GM12874 (cell line): ENCODE data around the gene MKLN1.

Experiments used
- TF ChIP-seq, protein P1 (sequence below): IDR thresholded peaks from 2 replicates; pipeline ENCODE4 v1.5.1; 2011; ENCODE audit warnings: low read depth, mild to moderate bottlenecking, control low read depth, low read length, moderate library complexity; ENCODE audit not compliant: insufficient read depth

Gene MKLN1

DNA sequence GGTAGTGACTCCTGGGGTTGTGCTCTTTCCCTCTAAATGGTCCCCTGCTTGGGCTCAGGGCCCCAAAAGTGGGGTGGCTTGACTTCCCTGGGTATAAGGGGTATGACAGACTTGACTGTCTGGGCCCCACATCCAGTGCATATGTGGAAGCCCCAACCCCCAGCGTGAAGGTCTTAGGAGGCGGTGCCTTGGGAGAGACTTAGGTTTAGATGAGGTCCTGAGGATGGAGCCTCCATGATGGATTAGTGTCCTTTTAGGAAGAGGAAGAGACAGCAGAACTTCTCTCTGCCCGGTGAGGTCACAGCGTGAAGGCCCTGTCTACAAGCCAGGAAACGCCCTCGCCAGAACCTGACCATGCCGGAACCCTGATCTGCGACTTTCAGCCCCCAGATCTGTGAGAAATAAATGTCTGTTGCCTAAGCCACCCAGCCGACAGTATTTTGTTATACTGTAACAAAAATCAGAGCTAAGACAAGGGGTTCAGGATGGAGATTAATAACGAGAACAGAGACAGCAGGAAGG, 205.0 kb downstream of the MKLN1 start:
- TF ChIP-seq, protein P1, sequence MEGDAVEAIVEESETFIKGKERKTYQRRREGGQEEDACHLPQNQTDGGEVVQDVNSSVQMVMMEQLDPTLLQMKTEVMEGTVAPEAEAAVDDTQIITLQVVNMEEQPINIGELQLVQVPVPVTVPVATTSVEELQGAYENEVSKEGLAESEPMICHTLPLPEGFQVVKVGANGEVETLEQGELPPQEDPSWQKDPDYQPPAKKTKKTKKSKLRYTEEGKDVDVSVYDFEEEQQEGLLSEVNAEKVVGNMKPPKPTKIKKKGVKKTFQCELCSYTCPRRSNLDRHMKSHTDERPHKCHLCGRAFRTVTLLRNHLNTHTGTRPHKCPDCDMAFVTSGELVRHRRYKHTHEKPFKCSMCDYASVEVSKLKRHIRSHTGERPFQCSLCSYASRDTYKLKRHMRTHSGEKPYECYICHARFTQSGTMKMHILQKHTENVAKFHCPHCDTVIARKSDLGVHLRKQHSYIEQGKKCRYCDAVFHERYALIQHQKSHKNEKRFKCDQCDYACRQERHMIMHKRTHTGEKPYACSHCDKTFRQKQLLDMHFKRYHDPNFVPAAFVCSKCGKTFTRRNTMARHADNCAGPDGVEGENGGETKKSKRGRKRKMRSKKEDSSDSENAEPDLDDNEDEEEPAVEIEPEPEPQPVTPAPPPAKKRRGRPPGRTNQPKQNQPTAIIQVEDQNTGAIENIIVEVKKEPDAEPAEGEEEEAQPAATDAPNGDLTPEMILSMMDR: no peak

DNA sequence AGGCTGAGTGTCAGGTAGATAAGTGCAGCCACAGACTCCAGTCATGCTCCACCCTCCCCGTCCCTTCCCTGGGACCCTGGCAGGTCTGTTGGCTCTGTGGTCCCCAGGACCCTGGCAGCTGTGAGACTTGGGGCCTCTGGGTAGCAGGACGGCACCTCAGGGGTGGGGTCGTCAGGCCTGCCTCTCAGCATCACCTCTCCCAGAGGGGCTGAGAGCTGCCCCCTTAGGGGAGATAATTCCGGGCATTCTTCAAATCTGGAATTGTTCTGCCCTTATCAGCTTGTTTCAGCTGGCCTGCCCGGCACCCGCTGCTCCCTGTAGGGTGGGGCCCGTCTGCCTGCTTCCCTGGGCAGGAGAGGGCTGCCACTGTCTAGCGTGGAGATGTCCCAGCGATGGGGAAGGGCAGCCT, 205.5 kb downstream of the MKLN1 start:
- TF ChIP-seq, protein P1: no peak

DNA sequence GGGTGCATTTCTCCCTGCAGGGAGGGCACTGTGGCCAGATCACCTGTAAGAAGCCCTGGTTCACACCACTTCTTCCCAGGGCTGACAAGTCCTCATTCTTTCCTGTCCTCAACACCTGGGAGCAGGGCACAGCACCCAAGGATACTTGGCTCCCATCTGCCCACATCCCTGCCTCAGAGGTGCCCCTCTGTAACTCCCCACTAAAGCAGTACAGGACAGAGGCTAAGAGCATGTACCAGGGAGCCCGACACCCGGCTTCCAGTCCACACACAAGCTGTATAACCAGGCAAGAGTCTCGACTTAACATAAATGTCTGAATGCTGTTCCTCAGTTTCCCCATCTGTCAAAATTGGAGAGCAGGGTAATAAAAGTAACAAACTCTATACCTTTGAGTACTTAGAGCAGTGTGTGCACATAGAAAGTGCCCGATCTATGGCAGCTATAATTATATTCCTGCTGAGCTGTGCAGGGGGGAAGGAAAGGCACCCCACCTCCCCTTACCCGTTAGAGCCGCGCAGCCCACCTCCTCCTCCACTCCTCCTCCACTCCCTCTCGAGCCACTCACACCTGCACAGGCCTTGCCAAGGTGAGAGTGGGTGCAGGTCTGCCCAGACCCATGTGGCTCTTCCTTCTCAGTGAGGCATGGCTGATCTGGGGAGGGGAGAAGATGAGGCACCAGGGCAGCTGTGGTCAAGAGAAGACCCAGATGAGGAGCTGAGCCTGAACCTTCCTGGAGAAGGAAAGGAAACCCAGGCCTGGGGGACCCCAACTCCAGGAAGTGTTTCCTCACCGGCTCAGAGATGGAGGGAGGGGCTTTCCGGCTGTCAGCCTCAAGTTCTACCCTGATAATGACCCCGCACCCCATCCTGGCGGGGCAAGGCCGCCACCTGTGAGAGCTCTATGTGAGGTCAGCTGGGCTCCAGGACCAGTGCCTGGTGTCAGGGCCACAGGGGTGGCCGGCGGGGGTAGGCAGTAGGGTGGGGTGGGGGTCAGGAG, 206.2 kb downstream of the MKLN1 start:
- TF ChIP-seq, protein P1: no peak

DNA sequence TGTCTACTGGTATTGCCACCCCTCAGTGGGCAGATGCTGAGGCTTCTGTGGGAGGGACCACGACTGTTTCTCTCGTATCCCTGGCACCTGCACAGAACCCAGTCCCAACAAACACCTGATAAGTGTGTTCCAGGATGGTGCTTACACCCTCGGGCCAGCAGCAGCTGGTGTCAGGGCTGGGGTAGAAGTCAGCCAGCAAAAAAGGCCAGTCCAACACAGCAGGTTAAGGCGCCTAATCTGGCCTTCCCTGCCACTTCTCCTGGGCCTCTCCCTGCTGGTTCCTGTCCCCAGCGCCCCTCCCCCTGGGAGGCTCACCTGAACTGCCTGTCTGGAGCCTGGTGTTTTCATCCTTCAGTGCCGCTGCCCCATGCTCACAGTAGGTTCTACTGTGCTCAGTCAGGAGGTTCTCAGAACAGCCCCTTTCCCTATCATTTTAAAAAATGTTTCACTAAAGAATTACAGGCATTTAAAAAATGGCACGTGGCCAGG, 208.7 kb downstream of the MKLN1 start:
- TF ChIP-seq, protein P1: no peak

DNA sequence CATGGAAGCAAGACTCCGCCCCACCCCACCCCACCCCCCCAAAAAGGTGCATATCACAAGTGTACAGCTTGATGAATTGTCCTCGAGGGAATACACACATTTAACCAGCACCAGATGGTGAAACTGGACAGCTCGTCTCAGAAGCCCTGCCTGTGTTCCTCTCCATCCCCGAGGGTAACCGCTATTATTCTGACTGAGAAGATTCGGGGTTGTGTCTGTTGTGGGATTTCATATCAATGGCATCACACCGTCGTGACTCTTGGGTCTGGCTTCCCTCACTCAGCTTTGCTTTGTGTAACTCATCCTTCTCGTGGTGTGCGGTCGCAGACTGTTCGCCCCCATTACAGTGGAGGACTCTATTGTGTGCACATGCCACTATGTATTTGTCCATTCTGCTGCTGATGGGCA, 209.9 kb downstream of the MKLN1 start:
- TF ChIP-seq, protein P1: no peak

DNA sequence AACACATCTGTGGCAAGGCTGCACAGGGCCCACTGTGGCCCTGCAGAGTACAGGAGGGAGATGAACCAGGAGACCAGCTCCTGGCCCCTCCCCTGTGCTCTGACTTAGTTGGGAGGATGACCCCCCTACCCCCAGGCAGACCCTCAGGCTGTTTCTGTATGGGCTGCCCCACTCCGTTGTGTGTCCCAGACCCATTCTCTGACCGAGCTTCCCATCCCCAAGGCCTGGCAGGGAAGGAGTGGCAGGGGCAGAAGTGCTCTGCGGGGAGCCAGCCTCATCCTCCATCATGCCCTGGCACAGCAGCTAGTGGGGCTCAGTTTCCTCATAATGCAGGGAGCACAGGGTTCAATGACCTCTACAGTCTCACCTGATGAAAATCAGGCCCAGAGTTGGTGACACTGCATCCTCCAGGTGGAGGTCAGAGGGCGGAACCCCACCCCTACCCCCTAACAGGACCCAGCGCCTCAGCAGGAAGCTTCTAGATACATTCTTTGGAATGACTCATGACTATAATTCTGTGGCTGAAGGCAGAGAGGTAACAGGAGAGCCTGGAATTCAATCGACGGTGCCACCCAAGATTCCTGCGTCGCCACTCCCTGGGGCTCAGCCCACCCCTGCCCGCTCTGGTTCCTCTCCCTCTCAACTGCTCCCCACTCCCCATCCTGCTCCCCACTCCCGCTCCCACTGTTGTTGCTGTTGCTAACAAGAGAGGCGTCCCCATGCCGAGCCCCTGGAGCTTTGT, 210.6 kb downstream of the MKLN1 start:
- TF ChIP-seq, protein P1: no peak

DNA sequence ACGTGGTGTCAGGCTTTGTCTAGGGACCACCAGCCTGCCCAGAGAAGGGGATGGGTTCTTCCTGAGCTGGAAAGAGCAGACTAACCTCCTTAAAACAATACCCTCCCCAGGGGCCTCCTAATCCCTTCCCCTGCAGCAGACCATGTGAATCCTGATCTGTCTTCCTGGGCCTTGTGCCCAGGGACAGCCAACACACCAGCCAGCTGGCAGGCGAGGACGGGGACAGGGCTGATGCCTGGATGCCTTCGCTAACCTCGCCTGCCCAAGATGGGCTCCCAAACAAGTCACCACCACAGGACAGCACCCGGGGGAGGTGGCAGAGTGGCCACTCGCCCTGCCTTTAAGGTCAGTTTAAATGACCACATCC, 211.1 kb downstream of the MKLN1 start:
- TF ChIP-seq, protein P1: no peak
